ENCODE measurements around the gene DENND1A. TPM values are rescaled to one million over a fixed set of nuclear protein-coding genes. Genes with fewer than 3 reads are reported as not detected.

The DENND1A gene
- total RNA-seq, 4 donors from 2014 or later, result 20.9 to 33.6 (median 23.7) TPM

DNA sequence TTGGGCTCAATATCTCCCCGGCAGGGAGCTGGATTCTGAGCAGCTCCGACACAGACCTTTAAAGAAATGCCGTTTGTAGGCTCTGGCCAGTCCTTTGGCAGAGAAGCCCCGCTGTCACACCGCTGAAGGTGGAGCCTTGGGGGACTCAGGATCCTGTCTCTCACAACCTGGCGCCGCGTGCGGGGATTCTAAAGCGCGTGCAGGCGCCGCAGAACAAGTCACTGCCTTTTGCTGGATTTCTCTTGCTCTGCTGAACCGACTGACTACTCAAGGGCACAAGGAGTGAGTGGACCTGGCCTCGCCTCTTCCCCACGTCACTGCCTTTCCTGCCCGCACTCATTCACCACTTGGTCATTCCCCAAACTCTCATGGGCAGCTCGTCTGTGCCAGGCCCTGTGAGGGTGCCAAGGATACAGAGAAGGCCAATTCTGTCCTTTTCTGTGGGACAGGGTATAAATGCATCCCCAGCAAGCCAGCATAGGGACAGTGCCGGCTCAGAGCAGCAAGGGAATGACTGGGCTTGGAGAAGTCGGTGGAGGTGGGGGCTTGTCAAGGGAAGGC is 504.6 kb downstream of the DENND1A start:
- H3K36me3 ChIP-seq, result peaks cover 0 to 71% of the 10 kb centered on the region in 2 donors
- WGBS, 2 donors (ENCODE audit: low coverage in 1 of 2), result 97% methylated on average over 4 of the region's 20 CpGs; no CpG with 5 or more reads in 1 of the 2 donors
- no peak for TF ChIP-seq POLR2A (IDR thresholded peaks at IDR 0.05)
- TF ChIP-seq, protein P1, sequence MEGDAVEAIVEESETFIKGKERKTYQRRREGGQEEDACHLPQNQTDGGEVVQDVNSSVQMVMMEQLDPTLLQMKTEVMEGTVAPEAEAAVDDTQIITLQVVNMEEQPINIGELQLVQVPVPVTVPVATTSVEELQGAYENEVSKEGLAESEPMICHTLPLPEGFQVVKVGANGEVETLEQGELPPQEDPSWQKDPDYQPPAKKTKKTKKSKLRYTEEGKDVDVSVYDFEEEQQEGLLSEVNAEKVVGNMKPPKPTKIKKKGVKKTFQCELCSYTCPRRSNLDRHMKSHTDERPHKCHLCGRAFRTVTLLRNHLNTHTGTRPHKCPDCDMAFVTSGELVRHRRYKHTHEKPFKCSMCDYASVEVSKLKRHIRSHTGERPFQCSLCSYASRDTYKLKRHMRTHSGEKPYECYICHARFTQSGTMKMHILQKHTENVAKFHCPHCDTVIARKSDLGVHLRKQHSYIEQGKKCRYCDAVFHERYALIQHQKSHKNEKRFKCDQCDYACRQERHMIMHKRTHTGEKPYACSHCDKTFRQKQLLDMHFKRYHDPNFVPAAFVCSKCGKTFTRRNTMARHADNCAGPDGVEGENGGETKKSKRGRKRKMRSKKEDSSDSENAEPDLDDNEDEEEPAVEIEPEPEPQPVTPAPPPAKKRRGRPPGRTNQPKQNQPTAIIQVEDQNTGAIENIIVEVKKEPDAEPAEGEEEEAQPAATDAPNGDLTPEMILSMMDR (IDR thresholded peaks at IDR 0.05), result no peak
- no peak for TF ChIP-seq EP300 (IDR thresholded peaks at IDR 0.05)
- TF ChIP-seq POLR2AphosphoS5 (IDR thresholded peaks at IDR 0.05), result no peak
- H3K4me1 ChIP-seq, result no peaks in the 10 kb centered on the region
- H3K9me3 ChIP-seq, result peaks cover 0 to 6% (median 0%) of the 10 kb centered on the region in 3 donors
- no peak overlapping the region for H3K4me3 ChIP-seq
- H3K27me3 ChIP-seq, result no peaks in the 10 kb centered on the region
- H3K27ac ChIP-seq, result no peak overlapping the region
- ATAC-seq, result no peak

DNA sequence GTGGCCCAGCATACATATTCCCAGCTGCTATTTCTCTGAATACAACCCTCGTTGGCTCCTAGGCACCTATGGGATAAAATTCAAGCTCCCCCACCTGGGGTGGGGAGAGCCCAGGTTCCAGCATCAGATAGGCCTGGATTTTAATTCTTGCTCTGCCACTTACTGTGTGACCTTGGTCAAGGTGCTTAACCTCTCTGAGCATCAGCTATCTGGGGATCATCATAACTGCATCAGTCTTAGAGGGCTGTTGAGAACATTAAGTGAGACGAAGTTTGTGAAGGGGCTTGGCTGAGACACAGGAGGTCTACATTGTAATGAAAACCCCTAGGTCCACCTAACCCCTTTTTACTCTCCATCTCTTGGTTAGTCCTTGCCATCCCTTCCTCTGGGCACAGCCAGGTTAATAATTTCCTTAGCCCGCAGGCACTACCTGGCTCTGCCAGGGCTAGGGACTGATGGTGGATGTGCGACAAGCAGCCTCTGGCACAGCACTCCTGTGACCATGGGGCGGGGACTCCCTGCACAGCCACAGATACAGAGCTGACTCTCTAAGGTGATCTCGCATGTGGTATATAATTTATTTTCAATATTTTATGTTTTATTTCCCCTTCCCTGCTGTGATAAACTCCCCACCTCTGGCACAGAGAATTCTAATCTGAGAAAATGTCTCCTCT is 505.2 kb downstream of the DENND1A start:
- ATAC-seq, result no peak
- peaks cover 0 to 77% of the 10 kb centered on the region in 2 donors for H3K36me3 ChIP-seq

DNA sequence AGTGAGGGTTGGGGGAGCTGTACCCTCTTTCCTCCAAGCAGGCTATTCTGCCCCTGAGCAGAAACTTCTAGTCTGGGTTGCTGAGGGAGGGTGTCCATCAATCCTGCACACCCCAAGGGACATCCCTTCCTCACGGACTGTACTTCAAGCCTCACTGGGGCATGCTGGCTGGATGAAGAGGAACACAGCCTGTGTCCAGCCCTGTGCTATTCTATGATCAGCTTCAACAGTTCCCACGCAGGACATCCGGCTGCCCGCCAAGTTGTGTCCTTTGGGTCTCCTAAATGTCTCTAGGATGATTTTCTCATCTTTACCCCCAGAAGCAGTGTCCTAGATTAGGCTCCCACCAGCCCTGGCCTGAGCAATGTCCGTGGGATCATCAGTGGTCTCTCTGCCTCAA is 505.8 kb downstream of the DENND1A start:
- H3K4me1 ChIP-seq, result no peaks in the 10 kb centered on the region
- H3K27ac ChIP-seq, result no peak overlapping the region
- TF ChIP-seq EP300 (IDR thresholded peaks at IDR 0.05) (no peak), POLR2AphosphoS5 (IDR thresholded peaks at IDR 0.05) (no peak), POLR2A (IDR thresholded peaks at IDR 0.05) (no peak)
- TF ChIP-seq, protein P1 (IDR thresholded peaks at IDR 0.05), result no peak
- H3K36me3 ChIP-seq, result peaks cover 0 to 77% of the 10 kb centered on the region in 2 donors
- no peaks in the 10 kb centered on the region for H3K27me3 ChIP-seq
- 60 to 100% methylated on average over 1 of the region's 5 CpGs for WGBS, 2 donors (ENCODE audit: low coverage in 1 of 2)
- no peak overlapping the region for H3K4me3 ChIP-seq
- peaks cover 0 to 2% (median 0%) of the 10 kb centered on the region in 3 donors for H3K9me3 ChIP-seq
- no peak for ATAC-seq

More for the DNA sequence above, 505.2 kb downstream of the DENND1A start:
- TF ChIP-seq POLR2A (IDR thresholded peaks at IDR 0.05), result no peak
- H3K4me1 ChIP-seq, result no peaks in the 10 kb centered on the region
- peaks cover 0 to 6% (median 0%) of the 10 kb centered on the region in 3 donors for H3K9me3 ChIP-seq
- 97% methylated on average over 5 of the region's 6 CpGs; no CpG with 5 or more reads in 1 of the 2 donors for WGBS, 2 donors (ENCODE audit: low coverage in 1 of 2)
- H3K27ac ChIP-seq, result no peak overlapping the region
- no peak overlapping the region for H3K4me3 ChIP-seq
- no peaks in the 10 kb centered on the region for H3K27me3 ChIP-seq

- no peak for ATAC-seq
- no peak overlapping the region for H3K27ac ChIP-seq
- TF ChIP-seq EP300 (IDR thresholded peaks at IDR 0.05), result no peak
- no peak for TF ChIP-seq POLR2A (IDR thresholded peaks at IDR 0.05)
- H3K27me3 ChIP-seq, result no peaks in the 10 kb centered on the region
- no peak overlapping the region for H3K4me3 ChIP-seq
- H3K9me3 ChIP-seq, result no peaks in the 10 kb centered on the region
- peaks cover 0 to 84% of the 10 kb centered on the region in 2 donors for H3K36me3 ChIP-seq
- 83% methylated on average over 1 of the region's 8 CpGs; no CpG with 5 or more reads in 1 of the 2 donors for WGBS, 2 donors (ENCODE audit: low coverage in 1 of 2)
- H3K4me1 ChIP-seq, result no peaks in the 10 kb centered on the region
Observed at GRCh38 chr9:123423311-123423640, 506.6 kb downstream of the DENND1A start.

- WGBS, 2 donors (ENCODE audit: low coverage in 1 of 2), result 70 to 86% methylated on average over 11 to 12 of the region's 21 CpGs
- TF ChIP-seq, protein P1 (IDR thresholded peaks at IDR 0.05), result no peak
- TF ChIP-seq EP300 (IDR thresholded peaks at IDR 0.05), result no peak
- no peak for TF ChIP-seq POLR2AphosphoS5 (IDR thresholded peaks at IDR 0.05)
- TF ChIP-seq POLR2A (IDR thresholded peaks at IDR 0.05), result no peak
- H3K36me3 ChIP-seq, result peaks cover 0 to 88% of the 10 kb centered on the region in 2 donors
Observed at GRCh38 chr9:123422635-123423310, 507.2 kb downstream of the DENND1A start.

More at GRCh38 chr9:123422635-123423310, 507.2 kb downstream of the DENND1A start:
- no peaks in the 10 kb centered on the region for H3K9me3 ChIP-seq
- no peak overlapping the region for H3K27ac ChIP-seq
- H3K4me1 ChIP-seq, result no peaks in the 10 kb centered on the region
- no peak overlapping the region for H3K4me3 ChIP-seq
- no peaks in the 10 kb centered on the region for H3K27me3 ChIP-seq
- no peak for ATAC-seq
